Central memory CD4-positive, alpha-beta T cell (primary cell): ENCODE data around the gene COX6B2.
A peak's percentile ranks its signal among the peaks of the same experiment; 100 is the strongest.
"Not testable (repeated sequence)": the region's sequence is repeated elsewhere in the genome, so short reads cannot be mapped to it uniquely, and the experiment has no call there.

Experiments
- DNase-seq: peaks from one replicate; pipeline ENCODE4 v3.0.0; 2022
- total RNA-seq, 3 experiments: gene quantifications; one replicate each; lab custom pipeline; 2026; lab: John Stamatoyannopoulos, UW

COX6B2 gene
- 0 to 0.58 (median 0) reads per million in 3 experiments for total RNA-seq

- no peak for DNase-seq
Observed at GRCh38 chr19:55354698-55355212, at the start of gene COX6B2. Gene COX6B2, minus strand, starts transcription at chr19:55354719. Its CDS starts 198 bp downstream, at chr19:55354521.

DNA sequence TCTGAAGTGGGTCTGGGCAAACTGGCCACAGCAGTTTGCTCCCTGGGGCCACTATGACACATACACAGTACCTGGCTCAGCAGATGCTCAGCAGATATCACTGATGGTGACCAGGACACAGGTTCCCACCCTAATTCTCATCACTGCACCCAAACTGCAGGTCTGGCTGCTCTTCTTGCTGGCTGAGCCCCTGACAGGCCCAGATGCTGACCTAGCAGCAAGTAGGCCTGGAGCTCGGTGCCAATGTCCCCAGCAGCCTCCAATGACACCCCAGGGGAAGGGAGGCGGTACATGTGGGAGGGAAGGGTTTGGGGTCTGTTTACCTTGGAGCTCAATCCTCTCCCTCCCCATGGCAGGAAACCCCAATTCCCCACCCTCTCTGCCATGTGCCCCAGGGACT, 48.0 kb upstream of the COX6B2 start:
- DNase-seq: no peak

DNA sequence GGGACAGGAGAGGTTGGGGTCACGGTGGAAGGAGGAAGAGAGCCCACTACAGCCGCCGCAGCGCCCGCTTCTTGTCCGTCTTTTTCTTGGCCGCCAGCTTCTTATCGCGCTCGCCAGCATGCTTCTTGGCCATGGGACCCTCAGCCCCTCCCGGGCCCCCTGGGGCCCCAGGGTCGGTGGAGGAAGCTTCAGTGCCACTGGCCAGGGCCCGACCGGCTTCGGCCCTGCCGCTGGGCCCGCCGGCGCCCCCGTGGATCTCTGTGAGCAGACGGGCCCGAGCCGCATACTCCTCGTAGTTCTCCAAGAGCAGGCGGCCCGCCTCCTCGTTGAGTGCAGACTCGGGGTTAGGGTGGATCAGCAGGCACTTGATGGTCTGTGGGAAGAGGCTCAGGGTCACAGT, 46.9 kb upstream of the COX6B2 start:
- not testable (repeated sequence) for DNase-seq

GRCh38 chr19:55400281-55401087, 46.0 kb upstream of the COX6B2 start:
- no peak for DNase-seq

DNA sequence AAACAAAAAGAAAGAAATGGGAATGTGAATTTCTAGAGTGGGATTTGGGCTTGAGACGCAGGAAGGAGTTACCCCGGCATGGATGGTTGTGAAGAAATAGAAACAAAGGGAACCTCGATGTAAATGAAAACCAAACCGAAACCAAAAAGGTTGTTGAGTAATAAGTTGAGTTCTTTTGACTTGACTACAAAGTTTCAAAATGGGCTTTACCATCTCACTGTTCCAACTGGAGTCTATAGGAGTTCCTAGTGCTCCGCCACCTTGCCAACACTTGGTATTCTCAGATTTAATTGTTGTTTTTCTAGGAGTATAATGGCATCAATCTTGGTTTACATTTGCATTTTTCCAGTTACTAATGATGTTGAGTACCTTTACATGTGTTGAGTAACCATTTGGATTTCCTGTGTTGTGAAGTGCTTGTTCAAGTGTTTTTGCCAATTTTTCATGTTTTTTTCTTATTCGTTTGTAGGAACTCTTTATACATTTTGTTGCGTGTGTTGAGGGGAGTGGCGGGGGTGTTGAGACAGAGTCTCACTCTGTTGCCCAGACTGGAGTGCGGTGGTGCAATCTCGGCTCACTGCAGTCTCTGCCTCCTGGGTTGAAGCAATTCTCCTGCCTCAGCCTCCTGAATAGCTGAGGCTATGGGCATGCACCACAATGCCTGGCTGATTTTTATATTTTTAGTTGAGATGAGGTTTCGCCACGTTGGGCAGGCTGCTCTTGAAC, 43.8 kb upstream of the COX6B2 start:
- DNase-seq: no peak

- DNase-seq: no peak
Observed at GRCh38 chr19:55392820-55393761, 38.6 kb upstream of the COX6B2 start.

DNA sequence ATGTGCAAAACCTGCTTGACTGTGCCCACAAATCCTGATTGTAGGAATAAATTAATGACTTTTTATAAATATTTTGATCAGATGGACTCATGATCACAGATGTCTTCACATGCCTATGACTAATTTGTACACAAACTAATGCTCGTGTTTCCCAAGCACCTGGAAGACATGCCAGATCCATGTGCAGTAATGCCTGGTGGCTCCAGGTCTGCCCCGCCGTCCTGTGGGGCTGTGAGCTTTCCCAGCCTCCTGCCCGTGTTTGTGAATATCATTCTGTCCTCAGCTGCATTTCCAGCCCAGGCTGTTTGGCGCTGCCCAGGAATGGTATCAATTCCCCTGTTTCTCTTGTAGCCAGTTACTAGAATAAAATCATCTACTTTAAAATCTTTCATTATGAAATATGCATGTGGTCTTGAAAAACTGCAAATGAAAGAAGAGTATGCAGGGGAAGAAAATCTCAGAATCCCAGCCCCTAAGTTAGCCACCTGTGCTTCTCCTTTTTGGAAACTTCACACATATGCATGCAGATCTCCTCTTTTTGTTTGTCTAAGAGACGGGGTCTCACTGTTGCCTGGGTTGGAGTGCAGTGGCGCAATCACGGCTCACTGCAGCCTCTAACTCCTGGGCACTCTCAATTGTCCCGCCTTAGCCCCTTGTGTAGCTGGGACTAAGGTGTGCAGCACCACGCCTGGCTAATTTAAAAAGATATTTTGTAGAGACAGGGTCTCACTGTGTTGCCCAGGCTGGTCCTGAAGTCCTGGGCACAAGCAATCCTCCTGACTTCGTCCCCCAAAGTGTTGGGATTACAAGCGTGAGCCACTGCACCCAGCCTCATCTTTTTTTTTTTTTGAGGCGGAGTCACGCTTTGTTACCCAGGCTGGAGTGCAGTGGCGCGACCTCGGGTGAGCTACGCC, 37.4 kb upstream of the COX6B2 start:
- no peak for DNase-seq

DNA sequence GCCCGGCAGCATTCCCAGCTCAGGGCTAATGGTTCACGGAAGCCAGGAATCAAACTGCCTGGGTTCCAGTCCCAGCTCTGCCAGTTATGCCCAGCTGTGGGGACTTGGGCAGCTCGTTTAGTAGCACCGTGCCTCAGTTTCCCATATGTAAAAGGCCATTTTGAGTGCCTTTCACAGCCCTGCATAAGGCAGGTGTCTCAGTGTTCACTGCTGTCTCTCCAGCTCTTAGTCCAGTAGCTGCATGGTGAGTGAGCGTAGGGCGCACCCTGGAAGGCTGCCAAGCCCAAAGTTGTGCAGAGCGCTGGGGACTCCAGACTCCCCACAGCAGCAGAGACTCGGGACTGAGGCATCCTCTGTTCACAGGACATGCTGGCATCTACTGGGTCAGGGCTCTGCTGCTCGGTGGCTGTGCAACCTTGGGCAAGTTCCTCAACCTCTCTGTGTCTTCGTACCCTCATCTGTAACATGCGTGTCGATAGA, 36.7 kb upstream of the COX6B2 start:
- no peak for DNase-seq

GRCh38 chr19:55390461-55390880, 36.0 kb upstream of the COX6B2 start:
- no peak for DNase-seq

DNA sequence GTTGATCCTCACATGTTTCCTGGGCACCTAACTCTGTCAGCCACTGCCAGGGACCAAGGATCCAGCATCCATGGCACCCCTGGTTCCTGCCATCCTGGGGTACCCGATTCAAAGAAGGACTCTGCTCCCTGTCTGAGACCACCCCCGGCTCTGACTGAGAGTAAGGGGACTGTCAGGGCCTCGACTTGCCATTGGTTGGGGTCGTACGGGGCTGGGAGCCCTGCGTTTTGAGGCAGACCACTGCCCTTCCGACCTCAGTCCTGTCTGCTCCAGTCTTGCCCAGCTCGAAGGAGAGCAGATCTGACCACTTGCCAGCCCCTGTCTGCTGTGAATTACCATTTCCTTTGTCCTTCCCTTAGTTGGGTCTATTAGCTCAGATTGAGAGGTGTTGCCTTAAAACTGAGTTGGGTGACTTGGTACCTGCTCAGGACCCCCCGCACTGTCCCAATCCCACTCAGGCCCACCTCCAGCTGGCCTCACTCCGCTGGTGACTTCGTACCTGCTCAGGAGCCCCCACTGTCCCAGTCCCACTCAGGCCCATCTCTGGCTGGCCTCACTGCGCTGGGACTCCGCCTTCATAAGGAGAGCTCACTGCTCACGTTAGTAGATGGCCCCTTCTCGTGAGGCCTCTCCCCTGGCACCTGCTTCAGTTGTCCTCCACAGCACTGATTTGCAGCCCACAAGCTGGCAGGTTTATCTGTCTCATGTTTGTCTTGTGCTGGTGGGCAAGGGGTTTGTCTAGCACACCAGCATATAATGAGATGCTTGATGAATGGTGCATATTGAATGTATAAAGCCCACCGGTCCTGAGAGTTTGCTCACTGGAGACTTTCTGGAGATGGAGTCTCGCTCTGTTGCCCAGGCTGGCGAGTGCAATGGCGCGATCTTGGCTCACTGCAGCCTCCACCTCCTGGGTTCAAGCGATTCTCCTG, 35.1 kb upstream of the COX6B2 start:
- DNase-seq: no peak

- no peak for DNase-seq
Observed at GRCh38 chr19:55387736-55388497, 33.4 kb upstream of the COX6B2 start.

- no peak for DNase-seq
Observed at GRCh38 chr19:55386493-55386971, 32.0 kb upstream of the COX6B2 start.

DNA sequence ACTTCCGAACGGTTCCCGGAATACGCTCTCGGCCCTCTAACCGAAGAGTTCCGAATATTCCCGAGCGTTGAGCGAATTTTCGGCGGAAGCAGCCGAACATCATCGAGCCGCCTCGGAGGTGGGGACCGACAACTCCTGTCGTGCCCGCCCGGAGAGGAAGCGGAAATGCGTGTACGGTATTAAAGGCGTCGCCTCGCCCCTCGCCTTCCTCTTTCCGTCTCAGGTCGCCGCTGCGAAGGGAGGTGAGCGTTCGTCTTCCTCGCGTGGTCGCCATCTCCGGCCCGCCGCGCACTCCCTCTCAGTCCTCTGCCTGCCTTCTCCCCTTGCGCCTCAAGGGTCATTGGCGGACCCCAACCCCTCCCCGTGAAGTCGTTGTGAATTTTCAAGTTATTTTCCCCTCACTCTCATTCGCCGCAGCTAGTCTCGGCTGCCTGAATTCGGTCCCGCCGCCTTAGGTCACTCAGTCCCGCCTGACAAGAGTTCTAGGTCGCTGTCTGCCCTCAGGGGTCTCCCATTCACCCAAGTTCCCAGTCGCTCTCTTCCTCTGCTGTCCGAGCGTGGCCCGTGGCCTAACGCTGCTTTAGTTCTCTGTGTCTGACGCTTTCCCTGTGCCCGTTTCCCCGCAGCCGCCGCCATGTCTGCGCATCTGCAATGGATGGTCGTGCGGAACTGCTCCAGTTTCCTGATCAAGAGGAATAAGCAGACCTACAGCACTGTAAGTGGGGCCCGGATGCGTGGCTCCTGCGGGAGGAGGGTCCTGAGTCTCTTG, 31.4 kb upstream of the COX6B2 start, which contains the start of gene RPL28:
Gene RPL28 (plus strand): TSS at position 209 of the 769 bp plus-strand sequence. CDS start 426 bp downstream, at position 635.
- peak; percentile 99 for DNase-seq

DNA sequence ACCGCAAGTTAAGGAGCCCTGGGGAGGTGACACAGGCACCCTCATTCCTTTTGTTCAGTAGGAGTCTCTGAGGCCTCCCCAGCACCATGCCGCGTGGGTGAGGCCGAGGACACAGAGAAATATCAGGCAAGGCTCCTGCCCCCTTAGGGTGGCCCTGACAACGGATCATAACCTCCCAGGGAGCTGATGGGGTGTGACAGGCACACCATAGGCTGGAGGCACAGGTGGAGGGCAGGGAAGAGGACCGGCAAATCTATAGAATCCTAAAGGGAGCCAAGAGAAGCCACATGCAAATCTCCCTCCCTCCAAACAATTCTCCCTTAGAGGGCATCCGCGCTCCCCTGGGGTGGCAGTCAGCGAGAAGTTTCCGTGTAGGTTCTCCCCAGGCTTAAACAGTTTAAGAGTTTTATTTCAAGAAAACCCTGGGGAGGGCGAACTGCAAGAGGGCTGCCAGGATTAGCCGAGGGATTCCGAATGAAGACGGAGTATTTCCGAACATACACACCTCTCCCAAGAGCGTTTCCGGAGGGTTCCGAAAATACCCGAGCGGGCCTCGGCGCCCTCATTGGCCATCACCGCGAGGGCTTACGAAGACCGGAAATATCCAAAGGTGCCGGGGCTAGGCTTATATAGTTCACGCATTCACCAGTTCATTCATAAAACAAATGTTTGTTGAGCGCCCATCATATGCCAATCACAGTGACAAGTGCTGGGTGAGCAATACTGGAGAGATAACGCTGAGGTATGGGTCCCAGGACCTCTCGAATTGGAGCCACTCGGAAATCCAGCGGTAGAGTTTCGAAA, 30.6 kb upstream of the COX6B2 start:
- peak; percentile 96 for DNase-seq

DNA sequence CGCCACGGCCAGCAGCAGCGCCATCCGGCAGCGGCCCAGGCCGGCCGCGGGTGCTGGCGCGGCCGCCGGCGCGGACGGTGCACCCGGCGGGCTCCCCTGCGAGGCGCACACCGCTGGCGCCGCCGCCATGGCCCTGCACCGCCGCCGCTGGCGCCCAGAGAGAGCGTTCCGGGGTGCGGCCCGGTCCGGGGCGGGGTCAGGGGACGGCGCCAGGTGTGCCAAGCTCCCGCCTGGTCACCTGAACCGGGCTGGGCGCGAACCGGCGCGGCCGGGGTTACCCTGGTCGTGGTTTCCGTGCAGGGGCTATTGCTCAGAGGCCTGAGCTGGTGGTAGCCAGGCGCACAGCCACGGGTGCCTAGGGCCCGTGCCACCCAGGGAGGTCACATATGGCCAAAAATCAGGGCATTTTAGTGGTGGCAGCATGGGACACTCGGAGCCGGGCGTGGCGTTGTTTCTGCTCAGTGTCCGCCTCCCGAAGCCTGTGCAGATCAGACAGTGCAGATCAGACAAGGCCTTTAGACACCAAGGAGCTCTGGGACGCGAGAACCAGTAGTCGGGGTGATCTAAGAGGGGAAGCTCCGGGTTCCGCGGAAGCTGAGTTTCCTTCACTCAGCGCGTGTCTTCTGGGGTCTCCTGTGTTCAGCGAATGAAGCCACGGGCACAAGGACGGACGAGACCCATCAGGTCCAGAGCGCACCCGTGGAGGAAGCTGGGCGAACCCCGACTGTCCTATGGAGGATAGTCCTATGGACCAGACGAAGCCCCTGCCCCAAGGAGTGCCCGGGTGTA, 29.8 kb upstream of the COX6B2 start, which contains the start of gene TMEM238:
Gene TMEM238 (minus strand): TSS at position 162 of the 789 bp plus-strand sequence. CDS start 33 bp downstream, at position 129.
- DNase-seq: peak; percentile 33
